ENCODE results near the gene GPR161. TPM values are rescaled to one million over a fixed set of nuclear protein-coding genes. Genes with fewer than 3 reads are reported as not detected.

Gene GPR161
- total RNA-seq, 1 experiment from 2014 or later = 6.0 TPM

DNA sequence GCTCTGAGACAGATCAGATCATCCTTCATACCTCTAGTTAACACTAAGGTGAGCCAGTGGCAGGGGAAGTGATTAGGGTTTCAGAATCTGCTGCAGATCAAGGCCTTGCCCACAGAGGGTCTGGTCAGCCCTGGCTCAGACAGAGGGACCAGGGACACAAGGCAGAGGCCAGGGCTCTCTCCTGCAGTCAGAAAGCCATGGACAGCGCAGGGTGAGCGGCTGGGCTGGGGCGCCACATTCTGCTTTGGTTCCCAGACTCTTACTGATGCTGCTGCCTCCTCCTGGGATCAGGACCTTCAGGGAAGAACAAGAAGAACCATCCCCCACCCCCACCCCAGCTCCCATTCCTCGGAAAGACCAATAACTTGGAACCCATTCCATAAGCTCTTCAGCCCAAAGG lies 43.1 kb downstream of the GPR161 start:
- intact Hi-C loops (cut with micrococcal nuclease; ENCODE audit: unreplicated experiment) = loop anchor here (5.0 kb wide), 1 partner anchor 249 kb away; no protein-coding TSS in a partner anchor
- H3K27me3 ChIP-seq (ENCODE audit: insufficient read depth, low read depth) = no peaks in the 10 kb centered on the region
- H3K36me3 ChIP-seq (ENCODE audit: low read depth) = no peaks in the 10 kb centered on the region
- H3K27ac ChIP-seq = no peak overlapping the region
- TF ChIP-seq, protein P1, sequence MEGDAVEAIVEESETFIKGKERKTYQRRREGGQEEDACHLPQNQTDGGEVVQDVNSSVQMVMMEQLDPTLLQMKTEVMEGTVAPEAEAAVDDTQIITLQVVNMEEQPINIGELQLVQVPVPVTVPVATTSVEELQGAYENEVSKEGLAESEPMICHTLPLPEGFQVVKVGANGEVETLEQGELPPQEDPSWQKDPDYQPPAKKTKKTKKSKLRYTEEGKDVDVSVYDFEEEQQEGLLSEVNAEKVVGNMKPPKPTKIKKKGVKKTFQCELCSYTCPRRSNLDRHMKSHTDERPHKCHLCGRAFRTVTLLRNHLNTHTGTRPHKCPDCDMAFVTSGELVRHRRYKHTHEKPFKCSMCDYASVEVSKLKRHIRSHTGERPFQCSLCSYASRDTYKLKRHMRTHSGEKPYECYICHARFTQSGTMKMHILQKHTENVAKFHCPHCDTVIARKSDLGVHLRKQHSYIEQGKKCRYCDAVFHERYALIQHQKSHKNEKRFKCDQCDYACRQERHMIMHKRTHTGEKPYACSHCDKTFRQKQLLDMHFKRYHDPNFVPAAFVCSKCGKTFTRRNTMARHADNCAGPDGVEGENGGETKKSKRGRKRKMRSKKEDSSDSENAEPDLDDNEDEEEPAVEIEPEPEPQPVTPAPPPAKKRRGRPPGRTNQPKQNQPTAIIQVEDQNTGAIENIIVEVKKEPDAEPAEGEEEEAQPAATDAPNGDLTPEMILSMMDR (conservative IDR thresholded peaks at IDR 0.05) = no peak
- no peak for TF ChIP-seq EZH2 (IDR thresholded peaks at IDR 0.05; ENCODE audit: low read depth)
- H3K4me2 ChIP-seq = no peak overlapping the region
- ChIA-PET CTCF (interaction anchor here (0.7 kb wide), 1 partner anchor 103 kb away, joined by 5 read pairs; no protein-coding TSS in a partner anchor), POLR2A (ENCODE audit: unreplicated experiment) (no interaction called here)
- H3K9me2 ChIP-seq (ENCODE audit: insufficient read depth) = no peaks in the 10 kb centered on the region
- no peak overlapping the region for H2AFZ ChIP-seq
- H4K20me1 ChIP-seq (ENCODE audit: insufficient read depth) = no peaks in the 10 kb centered on the region
- 0 out of 2 replicates have a peak, but pooled peaks cover 3% of the 10 kb centered on the region for H3F3A ChIP-seq (ENCODE audit: insufficient read depth, low read depth)
- no TSS peak for BruUV-seq (replicated peaks)
- 0 out of 2 replicates have a peak, but pooled peaks cover 5% of the 10 kb centered on the region for H3K4me1 ChIP-seq (replicated peaks; ENCODE audit: insufficient read depth)
- H3K79me2 ChIP-seq (ENCODE audit: low read depth) = no peaks in the 10 kb centered on the region
- H3K4me3 ChIP-seq = no peak overlapping the region
- no peak for DNase-seq
- no peaks in the 10 kb centered on the region for H3K9me3 ChIP-seq (ENCODE audit: insufficient read depth, low read depth)

GRCh38 chr1:168092566-168093355 lies 44.0 kb downstream of the GPR161 start:
- H3K4me3 ChIP-seq = no peak overlapping the region
- H3K27ac ChIP-seq = no peak overlapping the region
- H3K27me3 ChIP-seq (ENCODE audit: insufficient read depth, low read depth) = no peaks in the 10 kb centered on the region
- no peaks in the 10 kb centered on the region for H3K79me2 ChIP-seq (ENCODE audit: low read depth)
- ChIA-PET POLR2A (ENCODE audit: unreplicated experiment) (no interaction called here), CTCF (no interaction called here)
- BruUV-seq (replicated peaks) = no TSS peak
- intact Hi-C loops (cut with micrococcal nuclease; ENCODE audit: unreplicated experiment) = loop anchor here (5.0 kb wide), 1 partner anchor 250 kb away; no protein-coding TSS in a partner anchor
- H4K20me1 ChIP-seq (ENCODE audit: insufficient read depth) = no peaks in the 10 kb centered on the region
- no peaks in the 10 kb centered on the region for H3K9me3 ChIP-seq (ENCODE audit: insufficient read depth, low read depth)
- no peak for DNase-seq
- TF ChIP-seq EZH2 (IDR thresholded peaks at IDR 0.05; ENCODE audit: low read depth) = no peak
- TF ChIP-seq, protein P1 (conservative IDR thresholded peaks at IDR 0.05) = peak; percentile 27; the same call in 1 of the 2 replicates
- no peak overlapping the region for H3K4me2 ChIP-seq
- H3F3A ChIP-seq (ENCODE audit: insufficient read depth, low read depth) = no peaks in the 10 kb centered on the region
- H3K36me3 ChIP-seq (ENCODE audit: low read depth) = no peaks in the 10 kb centered on the region
- H3K4me1 ChIP-seq (replicated peaks; ENCODE audit: insufficient read depth) = no peaks in the 10 kb centered on the region
- no peak overlapping the region for H2AFZ ChIP-seq
- H3K9me2 ChIP-seq (ENCODE audit: insufficient read depth) = no peaks in the 10 kb centered on the region

- Histone ChIP-seq H3K36me3 (ENCODE audit: low read depth) (no peaks in the 10 kb centered on the region), H2AFZ (no peak overlapping the region), H3K79me2 (ENCODE audit: low read depth) (no peaks in the 10 kb centered on the region), H3K4me3 (no peak overlapping the region), H3K9me2 (ENCODE audit: insufficient read depth) (no peaks in the 10 kb centered on the region), H3K4me1 (replicated peaks; ENCODE audit: insufficient read depth) (no peaks in the 10 kb centered on the region), H3F3A (ENCODE audit: insufficient read depth, low read depth) (no peaks in the 10 kb centered on the region), H3K27ac (no peak overlapping the region), H3K9me3 (ENCODE audit: insufficient read depth, low read depth) (no peaks in the 10 kb centered on the region), H4K20me1 (ENCODE audit: insufficient read depth) (no peaks in the 10 kb centered on the region), H3K4me2 (no peak overlapping the region), H3K27me3 (ENCODE audit: insufficient read depth, low read depth) (no peaks in the 10 kb centered on the region)
- BruUV-seq (replicated peaks) = no TSS peak
- ChIA-PET POLR2A (ENCODE audit: unreplicated experiment) (interaction anchor here (0.6 kb wide), 1 partner anchor 9 kb away, joined by 5 read pairs; no protein-coding TSS in a partner anchor), CTCF (no interaction called here)
- intact Hi-C loops (cut with micrococcal nuclease; ENCODE audit: unreplicated experiment) = loop anchor here (5.0 kb wide), 1 partner anchor 250 kb away; no protein-coding TSS in a partner anchor
- TF ChIP-seq EZH2 (IDR thresholded peaks at IDR 0.05; ENCODE audit: low read depth) = no peak
- TF ChIP-seq, protein P1 (conservative IDR thresholded peaks at IDR 0.05) = no peak
- DNase-seq = no peak
Measured at GRCh38 chr1:168091720-168092550, 44.8 kb downstream of the GPR161 start.

Measured in PC-9 (cell line).